ENCODE measurements around the gene GADD45A.
"Not testable (repeated sequence)": the region's sequence is repeated elsewhere in the genome, so short reads cannot be mapped to it uniquely, and the experiment has no call there.

GADD45A gene

GRCh38 chr1:67721650-67722291, 36.8 kb downstream of the GADD45A start:
- no peak for DNase-seq

GRCh38 chr1:67722292-67722944, 37.4 kb downstream of the GADD45A start:
- DNase-seq = no peak

GRCh38 chr1:67723126-67723525, 38.1 kb downstream of the GADD45A start:
- no peak for DNase-seq

GRCh38 chr1:67723620-67724019, 38.6 kb downstream of the GADD45A start:
- peak; percentile 26 to 77 (median 55) for DNase-seq

GRCh38 chr1:67724928-67725560, 40.0 kb downstream of the GADD45A start:
- no peak for DNase-seq

GRCh38 chr1:67726224-67726623, 41.2 kb downstream of the GADD45A start:
- peak; percentile 20 to 65 (median 44) for DNase-seq

- no peak for DNase-seq
Observed at GRCh38 chr1:67729872-67730271, 44.9 kb downstream of the GADD45A start.

- not testable (repeated sequence) for DNase-seq
Observed at GRCh38 chr1:67730312-67730711, 45.3 kb downstream of the GADD45A start.

GRCh38 chr1:67731322-67731721, 46.3 kb downstream of the GADD45A start:
- no peak for DNase-seq

- DNase-seq = peak; percentile 58 to 79 (median 70)
Observed at GRCh38 chr1:67732750-67733151, 47.8 kb downstream of the GADD45A start.

- DNase-seq = peak in 3 of 4 experiments; percentile 14 to 39 (median 33)
Observed at GRCh38 chr1:67733681-67734322, 48.8 kb downstream of the GADD45A start.

GRCh38 chr1:67734323-67734690, 49.3 kb downstream of the GADD45A start:
- no peak for DNase-seq

- peak in 3 of 4 experiments; percentile 33 to 71 (median 47) for DNase-seq
Observed at GRCh38 chr1:67735206-67735605, 50.2 kb downstream of the GADD45A start.

GRCh38 chr1:67735806-67736627, 51.0 kb downstream of the GADD45A start:
- peak; percentile 57 to 81 (median 72) for DNase-seq

- no peak for DNase-seq
Observed at GRCh38 chr1:67736750-67737149, 51.7 kb downstream of the GADD45A start.

- DNase-seq = no peak
Observed at GRCh38 chr1:67737875-67738274, 52.9 kb downstream of the GADD45A start.
